HG03520 (cell line): ENCODE measurements around the gene SDHAF1.

Experiments
- ATAC-seq: cut with Tn5 transposase; IDR thresholded peaks from one replicate; pipeline ENCODE4 v1.9.1; 2021; ENCODE audit warnings: mild to moderate bottlenecking, moderate library complexity; ENCODE audit not compliant: unreplicated experiment

Gene SDHAF1

GRCh38 chr19:35986664-35987570 is 8.1 kb upstream of the SDHAF1 start:
- no peak for ATAC-seq

- ATAC-seq = no peak
Observed at GRCh38 chr19:35987571-35987896, 7.5 kb upstream of the SDHAF1 start.

GRCh38 chr19:35988824-35989223 is 6.2 kb upstream of the SDHAF1 start:
- no peak for ATAC-seq

- no peak for ATAC-seq
Observed at GRCh38 chr19:35990156-35990555, 4.8 kb upstream of the SDHAF1 start.

GRCh38 chr19:35990771-35991730 is 3.9 kb upstream of the SDHAF1 start:
- no peak for ATAC-seq

GRCh38 chr19:35991731-35992450 is 3.1 kb upstream of the SDHAF1 start:
- no peak for ATAC-seq

- ATAC-seq = no peak
Observed at GRCh38 chr19:35992907-35993765, 1.9 kb upstream of the SDHAF1 start.

GRCh38 chr19:35993923-35994598 is 927 bp upstream of the SDHAF1 start:
- ATAC-seq = no peak

- ATAC-seq = no peak
Observed at GRCh38 chr19:35996777-35997176, 1.8 kb downstream of the SDHAF1 start.

- no peak for ATAC-seq
Observed at GRCh38 chr19:36001605-36002004, 6.6 kb downstream of the SDHAF1 start.

GRCh38 chr19:36003284-36003683 is 8.3 kb downstream of the SDHAF1 start:
- no peak for ATAC-seq

GRCh38 chr19:36006955-36007354 is 12.0 kb downstream of the SDHAF1 start:
- ATAC-seq = no peak

- ATAC-seq = no peak
Observed at GRCh38 chr19:36008336-36008978, 13.5 kb downstream of the SDHAF1 start, which contains the start of gene SYNE4. Gene SYNE4, minus strand, starts transcription at chr19:36008813. Its CDS starts 132 bp downstream, at chr19:36008681.

- no peak for ATAC-seq
Observed at GRCh38 chr19:36009220-36009619, 14.2 kb downstream of the SDHAF1 start.

GRCh38 chr19:36009633-36010379 is 14.8 kb downstream of the SDHAF1 start:
- no peak for ATAC-seq

GRCh38 chr19:36010402-36010801 is 15.4 kb downstream of the SDHAF1 start:
- no peak for ATAC-seq

GRCh38 chr19:36013280-36014011 is 18.5 kb downstream of the SDHAF1 start:
- no peak for ATAC-seq
